VCaP (cell line): Measurements from ENCODE around the gene NPC1.

Experiments used
- H3K27ac ChIP-seq: fragments of 450-650 bp; 2 replicates; pipeline ENCODE4 v1.5.1; 2017
- CTCF ChIP-seq: fragments of 450-650 bp; conservative IDR thresholded peaks from 2 replicates; pipeline ENCODE4 v1.5.1; 2017; ENCODE audit warnings: mild to moderate bottlenecking, moderate library complexity

Gene NPC1

GRCh38 chr18:23609390-23610023 lies 23.2 kb upstream of the NPC1 start:
- TF ChIP-seq CTCF, result no peak
- H3K27ac ChIP-seq, result peak overlapping the region; percentile 85

GRCh38 chr18:23608211-23608610 lies 21.9 kb upstream of the NPC1 start:
- no peak for TF ChIP-seq CTCF
- no peak overlapping the region for H3K27ac ChIP-seq

GRCh38 chr18:23605941-23606340 lies 19.6 kb upstream of the NPC1 start:
- no peak for TF ChIP-seq CTCF
- H3K27ac ChIP-seq, result peak overlapping the region; percentile 53; the same call in 1 of the 2 replicates

- H3K27ac ChIP-seq, result no peak overlapping the region
- no peak for TF ChIP-seq CTCF
Observed at GRCh38 chr18:23599809-23600208, 13.5 kb upstream of the NPC1 start.

- H3K27ac ChIP-seq, result no peak overlapping the region
- no peak for TF ChIP-seq CTCF
Observed at GRCh38 chr18:23596183-23596582, 9.9 kb upstream of the NPC1 start.

GRCh38 chr18:23595591-23595990 lies 9.3 kb upstream of the NPC1 start:
- TF ChIP-seq CTCF, result no peak
- no peak overlapping the region for H3K27ac ChIP-seq

GRCh38 chr18:23593720-23594119 lies 7.4 kb upstream of the NPC1 start:
- no peak for TF ChIP-seq CTCF
- no peak overlapping the region for H3K27ac ChIP-seq
